K562 (cell line): ENCODE data around the gene ARL3. TPM values are rescaled to one million over a fixed set of nuclear protein-coding genes. Genes with fewer than 3 reads are reported as not detected.

Source experiments
- ATF7 ChIP-seq: fragments of 450-650 bp; IDR thresholded peaks from 2 replicates; pipeline ENCODE4 v1.7.1; 2014; ENCODE audit warnings: mild to moderate bottlenecking, moderate library complexity
- BRD9 ChIP-seq: fragments of 450-650 bp; IDR thresholded peaks from 2 replicates; pipeline ENCODE4 v1.6.1; 2018; ENCODE audit warnings: low read depth; ENCODE audit not compliant: partially characterized antibody
- CEBPB ChIP-seq: fragments of 450-650 bp; IDR thresholded peaks from 2 replicates; pipeline ENCODE4 v1.6.1; 2016; ENCODE audit warnings: missing genetic modification characterization, missing compliant biosample characterization
- ETV6 ChIP-seq, 3 experiments: fragments of 150-350 bp in 1 of 3; sonication (generic) in 1 of 3; formaldehyde crosslinking in 1 of 3; IDR thresholded peaks; 2 replicates each; pipeline versions ENCODE4 v1.6.1 to v1.8.0; 2014 to 2022; ENCODE audit warnings: borderline replicate concordance in 2 of 3, low read depth in 2 of 3, antibody characterized with exemption in 1 of 3, low read length in 1 of 3, mild to moderate bottlenecking in 1 of 3, missing genetic modification reagents in 1 of 3
- FOXK2 ChIP-seq, 2 experiments: fragments of 450-650 bp; IDR thresholded peaks in 1 of 2; conservative IDR thresholded peaks in 1 of 2; 2 replicates each; pipeline ENCODE4 v1.6.1; 2016; ENCODE audit warnings: low read depth in 2 of 2, mild to moderate bottlenecking in 1 of 2
- HDAC1 ChIP-seq, 2 experiments: fragments of 450-650 bp; IDR thresholded peaks; 2 replicates each; pipeline ENCODE4 v1.6.1; 2016 to 2017; ENCODE audit warnings: inconsistent platforms in 1 of 2, mild to moderate bottlenecking in 1 of 2, moderate library complexity in 1 of 2
- HEY1 ChIP-seq: fragments of 250-450 bp; sonication (Bioruptor Pico); IDR thresholded peaks from 2 replicates; pipeline ENCODE4 v1.5.0; 2020; ENCODE audit warnings: mild to moderate bottlenecking, moderate library complexity, borderline replicate concordance
- MAZ ChIP-seq, 2 experiments: fragments of 450-650 bp in 1 of 2; sonication (generic) in 1 of 2; formaldehyde crosslinking; IDR thresholded peaks in 1 of 2; conservative IDR thresholded peaks in 1 of 2; 2 replicates each; pipeline versions ENCODE4 v1.4.0 to v1.5.0; 2020; ENCODE audit warnings: mild to moderate bottlenecking in 1 of 2, missing genetic modification reagents in 1 of 2
- NBN ChIP-seq: fragments of 450-650 bp; IDR thresholded peaks from 2 replicates; pipeline ENCODE4 v1.6.1; 2016; ENCODE audit warnings: low read depth, mild to moderate bottlenecking
- POLR2B ChIP-seq: fragments of 450-650 bp; IDR thresholded peaks from 2 replicates; pipeline ENCODE4 v1.6.1; 2018; ENCODE audit warnings: low read depth; ENCODE audit not compliant: partially characterized antibody
- RBBP5 ChIP-seq: fragments of 200-600 bp; sonication (generic); IDR thresholded peaks from 2 replicates; pipeline ENCODE4 v1.6.1; 2012; ENCODE audit warnings: borderline replicate concordance, mild to moderate bottlenecking, low read length, control low read depth, inconsistent platforms; ENCODE audit not compliant: insufficient read depth, poor library complexity, severe bottlenecking
- SMARCA4 ChIP-seq: fragments of 450-650 bp; IDR thresholded peaks from 2 replicates; pipeline ENCODE4 v1.6.1; 2016
- TBL1XR1 ChIP-seq, 2 experiments: IDR thresholded peaks; 2 replicates each; pipeline ENCODE4 v1.6.1; 2012; ENCODE audit warnings: improper control_type of control experiment in 2 of 2, low read length in 2 of 2, mild to moderate bottlenecking in 1 of 2
- ZNF445 ChIP-seq: fragments of 250-450 bp; sonication (Bioruptor Pico); IDR thresholded peaks from 2 replicates; pipeline ENCODE4 v1.4.0; 2020; ENCODE audit warnings: low read depth, mild to moderate bottlenecking, moderate library complexity
- polyA plus RNA-seq, 8 experiments: library from polyadenylated mRNA; depleted of rRNA in 4 of 8; stranded (reverse) in 5 of 8; unstranded in 3 of 8; fragments of >200 nt; fragmentation: Nextera tagmentation in 2 of 8; fragmentation: Illumina TruSeq in 1 of 8; extraction: Ambion mirVana in 2 of 8; extraction: Trizol in 1 of 8; gene quantifications; 2 replicates each; pipeline versions ENCODE4 v1.2.1 to v1.2.3, GENCODE V29; 2011 to 2014; ENCODE audit warnings: inconsistent platforms in 1 of 8, missing spikeins in 1 of 8
- total RNA-seq, 7 experiments: library from RNA; depleted of rRNA in 6 of 7; stranded (reverse); fragments of >200 nt in 6 of 7; fragmentation: Illumina TruSeq in 2 of 7; extraction: Trizol in 2 of 7; gene quantifications; 2 replicates each; pipeline versions ENCODE4 v1.2.1 to v1.2.3, GENCODE V29; 2011 to 2021; ENCODE audit warnings: low replicate concordance in 1 of 7
- TF ChIP-seq, protein P1 (sequence below): fragments of 250-450 bp; sonication (Bioruptor Pico); IDR thresholded peaks from 2 replicates; pipeline ENCODE4 v1.5.0; 2021
- TF ChIP-seq, protein P2 (sequence below): sonication (generic); formaldehyde crosslinking; IDR thresholded peaks from 2 replicates; pipeline ENCODE4 v1.8.0; 2022; ENCODE audit warnings: mild to moderate bottlenecking, missing genetic modification reagents

The ARL3 gene
- total and polyA plus RNA-seq, 9 of the 15 experiments (the other 6 are each of a cell fraction or from before 2014, with no cell fraction given), result 2.9 to 8.9 (median 4.8) TPM

DNA sequence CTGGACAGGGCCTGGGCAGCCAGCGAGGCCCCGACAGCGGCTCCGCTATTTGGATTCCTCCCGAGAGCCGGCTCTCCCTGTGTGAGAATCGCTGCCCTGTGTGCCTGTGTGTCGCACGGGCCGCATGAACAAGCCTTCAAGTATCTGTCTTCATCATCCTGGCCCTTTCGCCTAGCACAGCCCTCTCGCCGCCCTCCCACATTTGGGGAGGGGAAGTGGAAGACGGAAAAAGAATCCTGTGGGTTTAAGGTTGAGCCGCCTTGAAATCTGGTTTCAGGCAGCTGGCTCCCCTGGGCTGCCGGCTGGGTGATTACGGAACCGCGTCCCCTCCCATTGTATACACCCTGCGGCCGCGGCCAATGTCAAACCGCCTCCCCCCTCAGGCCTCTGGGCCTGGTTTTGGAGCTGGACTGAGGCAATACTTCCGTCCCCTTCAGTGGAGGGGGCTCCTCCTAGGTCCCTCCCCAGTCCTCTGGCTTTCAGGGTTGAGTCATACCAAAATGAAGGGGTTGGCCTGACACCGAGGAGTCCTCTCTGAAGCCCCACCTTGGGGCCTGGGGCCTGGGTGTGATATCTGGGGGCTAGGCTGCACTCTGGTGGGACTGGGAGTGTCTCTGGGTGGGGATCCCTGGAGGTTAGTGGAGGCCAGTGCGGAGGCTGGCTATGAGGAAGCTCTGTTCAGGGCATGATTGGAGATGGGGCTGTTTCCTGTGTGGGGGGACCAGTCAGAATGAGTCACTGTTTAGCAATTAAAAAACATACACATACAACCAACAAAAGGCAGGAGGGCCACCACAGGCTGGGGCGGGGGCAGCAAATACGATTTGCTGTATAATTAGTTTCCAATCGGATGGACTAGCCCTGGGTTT is 68.2 kb downstream of the ARL3 start (continued):
- TF ChIP-seq, protein P1, sequence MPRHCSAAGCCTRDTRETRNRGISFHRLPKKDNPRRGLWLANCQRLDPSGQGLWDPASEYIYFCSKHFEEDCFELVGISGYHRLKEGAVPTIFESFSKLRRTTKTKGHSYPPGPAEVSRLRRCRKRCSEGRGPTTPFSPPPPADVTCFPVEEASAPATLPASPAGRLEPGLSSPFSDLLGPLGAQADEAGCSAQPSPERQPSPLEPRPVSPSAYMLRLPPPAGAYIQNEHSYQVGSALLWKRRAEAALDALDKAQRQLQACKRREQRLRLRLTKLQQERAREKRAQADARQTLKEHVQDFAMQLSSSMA (CRISPR knock-in tag), result no peak
- peak in 1 of 2 experiments; percentile 61; a peak in 1 of 4 replicates for TF ChIP-seq ETV6 (IDR thresholded peaks at IDR 0.05; ENCODE audit: borderline replicate concordance in 1 of 2, low read depth in 2 of 2, low read length in 1 of 2)
- no peak for TF ChIP-seq ETV6 (CRISPR knock-in tag; IDR thresholded peaks at IDR 0.05; ENCODE audit: borderline replicate concordance)
- TF ChIP-seq ATF7, result peak; percentile 59; the same call in 1 of the 2 replicates
- peak; percentile 31 to 55 for TF ChIP-seq FOXK2 (conservative IDR thresholded peaks at IDR 0.05 in 1 of 2, IDR thresholded peaks at IDR 0.05 in 1 of 2; ENCODE audit: low read depth in 2 of 2)
- TF ChIP-seq POLR2B, result peak; percentile 54
- TF ChIP-seq BRD9, result peak; percentile 14
- 0 out of 2 replicates have a peak, but pooled peaks have one; percentile 30 for TF ChIP-seq NBN
- no peak; a peak in 1 of 4 replicates for TF ChIP-seq TBL1XR1 (IDR thresholded peaks at IDR 0.05; ENCODE audit: low read length in 2 of 2)
- TF ChIP-seq, protein P2, sequence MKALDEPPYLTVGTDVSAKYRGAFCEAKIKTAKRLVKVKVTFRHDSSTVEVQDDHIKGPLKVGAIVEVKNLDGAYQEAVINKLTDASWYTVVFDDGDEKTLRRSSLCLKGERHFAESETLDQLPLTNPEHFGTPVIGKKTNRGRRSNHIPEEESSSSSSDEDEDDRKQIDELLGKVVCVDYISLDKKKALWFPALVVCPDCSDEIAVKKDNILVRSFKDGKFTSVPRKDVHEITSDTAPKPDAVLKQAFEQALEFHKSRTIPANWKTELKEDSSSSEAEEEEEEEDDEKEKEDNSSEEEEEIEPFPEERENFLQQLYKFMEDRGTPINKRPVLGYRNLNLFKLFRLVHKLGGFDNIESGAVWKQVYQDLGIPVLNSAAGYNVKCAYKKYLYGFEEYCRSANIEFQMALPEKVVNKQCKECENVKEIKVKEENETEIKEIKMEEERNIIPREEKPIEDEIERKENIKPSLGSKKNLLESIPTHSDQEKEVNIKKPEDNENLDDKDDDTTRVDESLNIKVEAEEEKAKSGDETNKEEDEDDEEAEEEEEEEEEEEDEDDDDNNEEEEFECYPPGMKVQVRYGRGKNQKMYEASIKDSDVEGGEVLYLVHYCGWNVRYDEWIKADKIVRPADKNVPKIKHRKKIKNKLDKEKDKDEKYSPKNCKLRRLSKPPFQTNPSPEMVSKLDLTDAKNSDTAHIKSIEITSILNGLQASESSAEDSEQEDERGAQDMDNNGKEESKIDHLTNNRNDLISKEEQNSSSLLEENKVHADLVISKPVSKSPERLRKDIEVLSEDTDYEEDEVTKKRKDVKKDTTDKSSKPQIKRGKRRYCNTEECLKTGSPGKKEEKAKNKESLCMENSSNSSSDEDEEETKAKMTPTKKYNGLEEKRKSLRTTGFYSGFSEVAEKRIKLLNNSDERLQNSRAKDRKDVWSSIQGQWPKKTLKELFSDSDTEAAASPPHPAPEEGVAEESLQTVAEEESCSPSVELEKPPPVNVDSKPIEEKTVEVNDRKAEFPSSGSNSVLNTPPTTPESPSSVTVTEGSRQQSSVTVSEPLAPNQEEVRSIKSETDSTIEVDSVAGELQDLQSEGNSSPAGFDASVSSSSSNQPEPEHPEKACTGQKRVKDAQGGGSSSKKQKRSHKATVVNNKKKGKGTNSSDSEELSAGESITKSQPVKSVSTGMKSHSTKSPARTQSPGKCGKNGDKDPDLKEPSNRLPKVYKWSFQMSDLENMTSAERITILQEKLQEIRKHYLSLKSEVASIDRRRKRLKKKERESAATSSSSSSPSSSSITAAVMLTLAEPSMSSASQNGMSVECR (CRISPR knock-in tag), result no peak
- TF ChIP-seq ZNF445 (CRISPR knock-in tag), result no peak
- TF ChIP-seq RBBP5, result peak; percentile 67
- no peak for TF ChIP-seq HEY1 (CRISPR knock-in tag)
- peak; percentile 87 for TF ChIP-seq CEBPB (tag)
- TF ChIP-seq MAZ (CRISPR knock-in tag; conservative IDR thresholded peaks at IDR 0.05 in 1 of 2, IDR thresholded peaks at IDR 0.05 in 1 of 2), result peak in 1 of 2 experiments; percentile 74; a peak in 3 of 4 replicates
- TF ChIP-seq SMARCA4, result peak; percentile 63; the same call in 1 of the 2 replicates
- TF ChIP-seq HDAC1 (IDR thresholded peaks at IDR 0.05), result peak in 1 of 2 experiments; percentile 20; a peak in 1 of 4 replicates
